GM19351 (cell line): ENCODE data around the gene PRKAB2.
"Not testable (repeated sequence)": the region's sequence is repeated elsewhere in the genome, so short reads cannot be mapped to it uniquely, and the experiment has no call there.

Experiments
- ATAC-seq: cut with Tn5 transposase; IDR thresholded peaks from one replicate; pipeline ENCODE4 v1.9.1; 2021; ENCODE audit warnings: mild to moderate bottlenecking, moderate library complexity; ENCODE audit not compliant: unreplicated experiment

The PRKAB2 gene

GRCh38 chr1:147177611-147178380, 5.5 kb upstream of the PRKAB2 start:
- ATAC-seq: no peak

GRCh38 chr1:147171399-147172167, 687 bp downstream of the PRKAB2 start:
- ATAC-seq: no peak

DNA sequence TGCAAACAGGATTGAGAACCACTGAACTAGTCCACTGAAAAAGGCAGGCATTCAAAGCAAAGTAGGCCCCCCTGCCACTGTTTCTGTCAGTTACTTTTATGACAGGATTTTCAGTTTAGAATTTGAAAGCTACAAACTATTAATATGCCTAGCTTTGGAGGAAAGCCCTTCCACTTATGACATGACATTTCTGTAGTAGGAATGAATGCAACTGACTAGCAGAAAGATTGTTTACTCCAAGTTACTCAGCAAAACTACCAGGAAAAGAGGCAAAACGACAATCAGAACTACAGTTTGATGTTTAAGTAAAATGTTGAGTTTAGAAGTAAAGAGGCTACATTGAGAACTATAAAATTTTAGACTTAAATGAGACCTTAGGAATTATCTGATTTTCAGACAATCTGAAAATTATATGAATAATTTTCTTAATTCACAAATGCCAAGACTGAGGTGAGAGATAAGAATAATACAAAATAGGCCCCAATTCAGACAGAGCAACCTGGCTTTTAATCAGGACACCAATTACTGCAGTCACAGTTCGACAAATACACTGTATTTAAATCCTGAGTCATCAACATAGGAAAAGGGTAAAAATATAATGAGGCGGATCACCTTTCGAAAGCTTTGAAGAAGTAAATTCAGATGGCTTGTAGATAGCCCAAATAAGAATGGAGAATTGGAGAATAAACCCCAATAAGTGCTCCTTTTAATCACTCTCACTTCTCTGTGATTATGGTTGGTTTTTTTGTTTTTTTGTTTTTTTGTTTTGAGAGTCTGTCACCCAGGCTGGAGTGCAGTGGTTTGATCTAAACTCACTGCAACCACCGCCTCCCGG, 2.2 kb downstream of the PRKAB2 start:
- no peak for ATAC-seq

- no peak for ATAC-seq
These were observed 3.1 kb downstream of the PRKAB2 start for GRCh38 chr1:147169171-147169570.

DNA sequence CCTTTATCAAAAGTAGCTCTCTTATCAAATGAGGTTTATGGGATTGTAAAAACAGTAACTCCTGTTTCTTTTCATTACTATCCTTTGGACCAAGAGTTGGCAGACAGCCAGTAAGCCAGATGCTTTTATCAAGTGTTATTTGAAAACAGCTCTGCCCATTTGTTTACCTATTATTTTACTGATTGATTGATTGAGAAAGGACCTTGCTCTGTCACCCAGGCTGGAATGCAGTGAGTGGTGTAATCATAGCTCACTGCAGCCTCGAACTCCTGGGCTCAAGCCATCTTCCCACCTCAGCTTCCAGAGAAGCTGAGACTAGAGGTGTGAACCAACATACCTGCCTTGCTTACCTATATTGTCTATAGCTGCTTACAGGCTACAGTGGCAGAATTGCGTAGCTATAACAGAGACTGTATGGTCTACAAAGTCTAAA, 3.6 kb downstream of the PRKAB2 start:
- no peak for ATAC-seq

DNA sequence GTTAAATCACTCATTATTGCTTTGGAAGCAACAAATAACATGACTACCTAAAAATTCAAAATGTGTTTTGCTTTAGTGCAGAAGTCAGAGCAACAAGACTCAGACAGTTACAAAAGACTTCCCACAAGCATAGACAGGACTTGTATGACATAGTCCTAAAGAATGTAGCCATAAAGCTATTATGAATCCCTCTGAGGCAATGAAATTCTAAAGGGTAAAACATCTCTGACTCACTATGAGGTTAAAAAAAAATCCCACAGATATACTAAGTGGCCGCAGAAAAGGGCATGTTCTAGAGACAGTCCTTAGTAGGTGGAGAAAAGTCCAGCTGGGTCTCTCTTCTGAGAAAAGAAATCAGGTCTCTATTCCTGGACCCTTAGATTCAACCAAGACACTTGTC, 4.9 kb downstream of the PRKAB2 start:
- no peak for ATAC-seq

- ATAC-seq: no peak
These were observed 9.3 kb downstream of the PRKAB2 start for GRCh38 chr1:147163019-147163418.

GRCh38 chr1:147162093-147162492, 10.2 kb downstream of the PRKAB2 start:
- ATAC-seq: no peak

- not testable (repeated sequence) for ATAC-seq
These were observed 15.2 kb downstream of the PRKAB2 start for GRCh38 chr1:147157116-147157515.

GRCh38 chr1:147156642-147157041, 15.6 kb downstream of the PRKAB2 start:
- ATAC-seq: no peak

DNA sequence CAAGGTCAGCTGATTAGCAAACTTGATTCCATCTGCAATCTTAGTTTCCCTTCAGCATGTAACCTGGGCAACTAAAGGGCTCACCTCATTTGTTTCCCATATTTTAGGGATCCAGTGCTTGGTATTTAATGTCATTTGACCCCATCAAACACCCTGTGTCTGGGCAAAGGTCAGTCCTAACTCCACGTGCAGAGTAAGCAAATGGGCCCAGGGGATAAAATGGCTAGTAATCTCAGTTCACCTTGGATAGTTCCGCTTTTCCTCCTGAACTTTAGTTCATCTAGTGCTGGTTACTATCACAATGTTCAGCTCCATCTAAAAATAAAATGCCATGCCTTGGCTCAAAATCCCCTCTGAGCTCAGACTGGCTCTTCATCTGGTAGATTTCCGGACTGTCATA, 19.5 kb downstream of the PRKAB2 start:
- ATAC-seq: no peak

DNA sequence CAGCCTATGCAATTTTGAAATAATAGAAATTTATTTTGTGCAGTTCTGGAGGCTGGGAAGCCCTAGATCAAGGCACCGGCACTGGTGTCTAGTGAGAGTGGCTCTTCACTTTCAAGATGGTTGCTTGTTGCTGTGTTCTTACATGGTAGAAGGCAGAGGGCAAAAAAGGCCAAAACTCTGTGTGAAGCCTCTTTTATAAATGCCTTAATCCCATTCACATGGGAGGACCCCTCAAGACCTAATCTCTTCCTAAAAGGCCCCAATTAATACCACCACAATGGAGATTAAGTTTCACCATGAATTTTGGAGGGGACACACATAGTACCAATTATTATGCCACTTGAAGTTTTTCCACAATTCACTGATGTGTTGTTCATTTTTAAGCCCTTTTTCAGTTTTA, 21.0 kb downstream of the PRKAB2 start:
- no peak for ATAC-seq

GRCh38 chr1:147142886-147143285, 29.4 kb downstream of the PRKAB2 start:
- no peak for ATAC-seq

GRCh38 chr1:147130721-147131120, 41.5 kb downstream of the PRKAB2 start:
- ATAC-seq: not testable (repeated sequence)

DNA sequence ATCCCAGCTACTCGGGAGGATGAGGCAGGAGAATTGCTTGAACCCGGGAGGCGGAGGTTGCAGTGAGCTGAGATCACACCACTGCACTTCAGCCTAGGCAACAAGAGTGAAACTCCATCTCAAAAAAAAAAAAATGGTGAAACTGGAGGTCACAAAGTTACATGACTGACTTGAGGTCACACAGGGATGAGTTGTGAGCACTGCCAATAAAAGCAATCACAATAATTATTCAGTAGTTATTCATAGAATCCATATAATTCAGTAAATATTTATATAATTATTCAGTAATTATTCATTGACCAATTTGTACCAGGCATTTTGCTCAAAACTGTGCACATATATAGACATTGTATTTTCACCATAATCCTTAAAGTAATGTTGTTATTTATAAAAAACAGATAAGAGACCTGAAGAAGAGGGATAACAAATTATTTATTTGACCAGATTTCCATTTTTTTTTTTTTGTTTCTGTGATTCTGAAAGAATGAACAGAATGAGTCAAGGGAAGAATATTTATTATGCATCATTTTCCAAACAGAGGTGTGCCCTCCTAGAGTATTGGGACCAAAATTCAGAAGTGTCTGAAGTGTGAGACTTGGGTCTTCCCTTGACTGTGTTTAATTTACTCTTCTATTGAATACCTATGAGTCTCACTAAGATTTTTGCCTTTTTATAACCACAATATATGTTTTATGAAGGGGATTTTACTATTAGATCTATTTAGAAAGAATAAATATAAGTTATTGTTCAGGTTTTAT, 43.0 kb downstream of the PRKAB2 start:
- no peak for ATAC-seq

- ATAC-seq: no peak
These were observed 48.0 kb downstream of the PRKAB2 start for GRCh38 chr1:147124266-147124665.

GRCh38 chr1:147117109-147117508, 55.2 kb downstream of the PRKAB2 start:
- ATAC-seq: no peak

GRCh38 chr1:147115496-147115895, 56.8 kb downstream of the PRKAB2 start:
- no peak for ATAC-seq

- ATAC-seq: not testable (repeated sequence)
These were observed 57.2 kb downstream of the PRKAB2 start for GRCh38 chr1:147115079-147115478.

DNA sequence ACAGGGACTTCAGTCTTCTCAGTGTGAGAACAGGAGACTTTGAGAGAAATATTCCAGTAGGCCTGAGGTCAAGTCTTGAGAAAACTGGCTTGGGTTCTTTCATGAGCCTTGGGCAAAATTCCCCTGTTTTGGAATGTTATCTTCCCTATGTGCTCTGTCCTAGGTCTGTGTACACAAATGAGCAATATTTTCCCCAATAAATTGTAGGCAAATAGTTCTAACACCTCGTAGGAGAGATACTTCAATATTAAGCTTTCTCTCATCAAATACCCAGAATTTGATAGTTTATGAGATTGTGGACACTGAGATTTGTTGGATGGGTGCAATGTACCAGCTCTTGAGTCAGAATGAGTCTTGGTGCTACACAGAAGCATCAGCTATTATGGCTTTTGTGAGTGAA, 57.9 kb downstream of the PRKAB2 start:
- not testable (repeated sequence) for ATAC-seq
